ENCODE results near the gene NEK6.
A peak's percentile ranks its signal among the peaks of the same experiment; 100 is the strongest.

The NEK6 gene

DNA sequence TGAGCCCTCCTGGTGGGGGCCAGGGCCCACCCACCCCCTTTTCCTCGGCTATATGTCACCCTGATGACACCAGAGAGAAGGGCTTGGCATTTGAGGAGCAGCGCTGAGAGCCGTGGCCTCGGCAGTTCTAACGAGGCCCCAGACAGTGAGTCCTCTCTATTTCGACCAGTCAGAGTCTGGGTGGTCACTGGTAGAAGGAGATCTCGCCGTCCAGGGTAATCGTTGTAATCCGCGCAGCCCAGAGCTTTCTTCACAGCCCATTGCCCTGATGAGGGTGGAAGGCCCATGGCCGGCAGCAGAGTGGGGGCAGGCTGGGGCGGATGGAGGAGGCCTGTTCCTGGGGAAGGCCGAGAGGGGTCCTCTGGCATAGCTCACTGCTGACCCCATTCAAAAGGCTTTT lies 87.3 kb downstream of the NEK6 start:
- Histone ChIP-seq H3K27me3 (ENCODE audit: insufficient read depth, poor library complexity, severe bottlenecking) (no peaks in the 10 kb centered on the region), H3K4me3 (replicated peaks; ENCODE audit: insufficient read depth, low read length) (no peak overlapping the region), H3K27ac (replicated peaks) (no peak overlapping the region)
- DNase-seq (ENCODE audit: low read depth in 1 of 2, low spot score in 1 of 2) = no peak
- TF ChIP-seq CTCF (IDR thresholded peaks at IDR 0.05; ENCODE audit: insufficient read depth, low read length) = no peak
- TF ChIP-seq SPI1 (IDR thresholded peaks at IDR 0.05; ENCODE audit: borderline replicate concordance, low read depth) = no peak
- no peak for TF ChIP-seq POLR2AphosphoS5 (IDR thresholded peaks at IDR 0.05; ENCODE audit: low read depth)
- TF ChIP-seq, protein P1, sequence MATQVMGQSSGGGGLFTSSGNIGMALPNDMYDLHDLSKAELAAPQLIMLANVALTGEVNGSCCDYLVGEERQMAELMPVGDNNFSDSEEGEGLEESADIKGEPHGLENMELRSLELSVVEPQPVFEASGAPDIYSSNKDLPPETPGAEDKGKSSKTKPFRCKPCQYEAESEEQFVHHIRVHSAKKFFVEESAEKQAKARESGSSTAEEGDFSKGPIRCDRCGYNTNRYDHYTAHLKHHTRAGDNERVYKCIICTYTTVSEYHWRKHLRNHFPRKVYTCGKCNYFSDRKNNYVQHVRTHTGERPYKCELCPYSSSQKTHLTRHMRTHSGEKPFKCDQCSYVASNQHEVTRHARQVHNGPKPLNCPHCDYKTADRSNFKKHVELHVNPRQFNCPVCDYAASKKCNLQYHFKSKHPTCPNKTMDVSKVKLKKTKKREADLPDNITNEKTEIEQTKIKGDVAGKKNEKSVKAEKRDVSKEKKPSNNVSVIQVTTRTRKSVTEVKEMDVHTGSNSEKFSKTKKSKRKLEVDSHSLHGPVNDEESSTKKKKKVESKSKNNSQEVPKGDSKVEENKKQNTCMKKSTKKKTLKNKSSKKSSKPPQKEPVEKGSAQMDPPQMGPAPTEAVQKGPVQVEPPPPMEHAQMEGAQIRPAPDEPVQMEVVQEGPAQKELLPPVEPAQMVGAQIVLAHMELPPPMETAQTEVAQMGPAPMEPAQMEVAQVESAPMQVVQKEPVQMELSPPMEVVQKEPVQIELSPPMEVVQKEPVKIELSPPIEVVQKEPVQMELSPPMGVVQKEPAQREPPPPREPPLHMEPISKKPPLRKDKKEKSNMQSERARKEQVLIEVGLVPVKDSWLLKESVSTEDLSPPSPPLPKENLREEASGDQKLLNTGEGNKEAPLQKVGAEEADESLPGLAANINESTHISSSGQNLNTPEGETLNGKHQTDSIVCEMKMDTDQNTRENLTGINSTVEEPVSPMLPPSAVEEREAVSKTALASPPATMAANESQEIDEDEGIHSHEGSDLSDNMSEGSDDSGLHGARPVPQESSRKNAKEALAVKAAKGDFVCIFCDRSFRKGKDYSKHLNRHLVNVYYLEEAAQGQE (IDR thresholded peaks at IDR 0.05; ENCODE audit: insufficient replicate concordance, low read depth) = no peak
- no peak for TF ChIP-seq GABPA (IDR thresholded peaks at IDR 0.05; ENCODE audit: low read depth)

- no peak for TF ChIP-seq SPI1 (IDR thresholded peaks at IDR 0.05; ENCODE audit: borderline replicate concordance, low read depth)
- TF ChIP-seq CTCF (IDR thresholded peaks at IDR 0.05; ENCODE audit: insufficient read depth, low read length) = no peak
- TF ChIP-seq POLR2AphosphoS5 (IDR thresholded peaks at IDR 0.05; ENCODE audit: low read depth) = peak; percentile 13; the same call in 1 of the 2 replicates
- TF ChIP-seq, protein P1 (IDR thresholded peaks at IDR 0.05; ENCODE audit: insufficient replicate concordance, low read depth) = no peak
- H3K27me3 ChIP-seq (ENCODE audit: insufficient read depth, poor library complexity, severe bottlenecking) = no peaks in the 10 kb centered on the region
- no peak overlapping the region for H3K4me3 ChIP-seq (replicated peaks; ENCODE audit: insufficient read depth, low read length)
- no peak for DNase-seq (ENCODE audit: low read depth in 1 of 2, low spot score in 1 of 2)
- H3K27ac ChIP-seq (replicated peaks) = no peak overlapping the region; the same call in none of the 2 replicates
These were observed 88.1 kb downstream of the NEK6 start for GRCh38 chr9:124345751-124346281.

- Histone ChIP-seq H3K27me3 (ENCODE audit: insufficient read depth, poor library complexity, severe bottlenecking) (no peaks in the 10 kb centered on the region), H3K4me3 (replicated peaks; ENCODE audit: insufficient read depth, low read length) (no peak overlapping the region), H3K27ac (replicated peaks) (peak overlapping the region; percentile 34)
- TF ChIP-seq CTCF (IDR thresholded peaks at IDR 0.05; ENCODE audit: insufficient read depth, low read length) (no peak), POLR2AphosphoS5 (IDR thresholded peaks at IDR 0.05; ENCODE audit: low read depth) (0 out of 2 replicates have a peak, but pooled peaks have one; percentile 2)
- peak in 1 of 2 experiments; percentile 34 for DNase-seq (ENCODE audit: low read depth in 1 of 2, low spot score in 1 of 2)
These were observed 88.8 kb downstream of the NEK6 start for GRCh38 chr9:124346347-124347163.
